ENCODE data around the gene SEC22A. TPM values are rescaled to one million over a fixed set of nuclear protein-coding genes. Genes with fewer than 3 reads are reported as not detected.
A peak's percentile ranks its signal among the peaks of the same experiment; 100 is the strongest.

Gene SEC22A
- total and polyA plus RNA-seq, 2 of the 8 experiments (the other 6 are each of a cell fraction or from before 2014, with no cell fraction given), result 10.6 to 17.1 TPM

DNA sequence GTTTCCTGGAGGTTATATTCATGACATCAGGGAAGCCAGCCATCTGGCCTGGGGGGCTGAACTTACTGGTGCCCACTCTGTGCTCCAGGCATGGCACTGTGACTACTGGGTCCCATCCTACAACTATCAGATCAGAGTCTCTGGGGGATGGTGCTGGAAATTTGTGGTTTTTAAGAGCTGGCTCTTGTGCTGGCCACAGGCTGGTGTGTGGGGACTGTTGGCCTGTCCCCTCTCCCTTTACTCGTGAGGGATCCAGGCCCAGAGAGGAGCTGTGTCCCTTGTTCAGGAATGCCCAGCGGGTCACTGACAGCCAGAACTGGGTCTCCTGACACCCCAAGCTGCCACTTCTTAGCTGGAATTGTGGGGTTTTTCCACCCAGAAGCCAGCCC lies 44.5 kb upstream of the SEC22A start:
- no peak overlapping the region for H3K9ac ChIP-seq (replicated peaks in 1 of 4; ENCODE audit: extremely low read depth in 1 of 4, low read depth in 3 of 4, low read length in 3 of 4)
- H3K79me1 ChIP-seq (ENCODE audit: low read depth, low read length), result no peaks in the 10 kb centered on the region
- H2BK12ac ChIP-seq (ENCODE audit: low read depth, low read length), result no peak overlapping the region
- FAIRE-seq, result no peak
- no peaks in the 10 kb centered on the region for H3K9me3 ChIP-seq (ENCODE audit: insufficient read depth in 2 of 2, low read depth in 1 of 2, low read length in 1 of 2)
- no peak overlapping the region for H3K27ac ChIP-seq (ENCODE audit: low read depth, low read length)
- H3K23me2 ChIP-seq (ENCODE audit: low read depth, low read length), result no peaks in the 10 kb centered on the region
- H2BK20ac ChIP-seq (ENCODE audit: low read length), result no peak overlapping the region
- no peaks in the 10 kb centered on the region for H3K79me2 ChIP-seq (ENCODE audit: control insufficient read depth in 1 of 2, insufficient read depth in 2 of 2, low read length in 2 of 2)
- H3K4me3 ChIP-seq (ENCODE audit: extremely low read depth in 1 of 4, insufficient read depth in 2 of 4, low read depth in 3 of 4, low read length in 4 of 4), result no peak overlapping the region
- no peak overlapping the region for H3K56ac ChIP-seq (replicated peaks; ENCODE audit: insufficient read length, low read depth, low read length)
- H2BK120ac ChIP-seq (replicated peaks; ENCODE audit: low read depth, low read length), result no peak overlapping the region
- no peaks in the 10 kb centered on the region for H4K20me1 ChIP-seq (replicated peaks in 1 of 2; ENCODE audit: control insufficient read depth in 1 of 2, insufficient read depth in 2 of 2, low read length in 2 of 2)
- no peak overlapping the region for H3K4ac ChIP-seq (replicated peaks; ENCODE audit: insufficient read length, low read depth, low read length)
- no peak overlapping the region for H2BK5ac ChIP-seq (ENCODE audit: low read depth, low read length)
- no peak overlapping the region for H4K5ac ChIP-seq (ENCODE audit: insufficient read length, low read depth, low read length)
- no peak overlapping the region for H3K4me2 ChIP-seq (ENCODE audit: insufficient read depth in 1 of 2, low read depth in 2 of 2, low read length in 2 of 2)
- 76% methylated on average over 2 of the region's 2 CpGs; no CpG with 5 or more reads in 1 of the 2 experiments for WGBS, 2 experiments (ENCODE audit: extremely low coverage in 1 of 2, insufficient coverage in 1 of 2, insufficient read length in 1 of 2, insufficient replicate concordance in 2 of 2, low coverage in 1 of 2, low lambda C conversion rate in 2 of 2, missing lambda C conversion rate in 1 of 2)
- H3K23ac ChIP-seq (ENCODE audit: insufficient read length), result no peak overlapping the region
- no peak overlapping the region for H2AFZ ChIP-seq (ENCODE audit: low read length)
- H3K18ac ChIP-seq (ENCODE audit: extremely low read depth, low read length), result no peak overlapping the region
- no peaks in the 10 kb centered on the region for H3K27me3 ChIP-seq (replicated peaks in 1 of 4; ENCODE audit: control insufficient read depth in 3 of 4, extremely low read depth in 1 of 4, insufficient read depth in 3 of 4, low read length in 3 of 4)
- H2BK15ac ChIP-seq (ENCODE audit: low read length), result no peak overlapping the region
- peaks cover 0 to 8% (median 6%) of the 10 kb centered on the region in 4 experiments; a peak in 6 of 8 replicates for H3K36me3 ChIP-seq (ENCODE audit: control insufficient read depth in 2 of 4, insufficient read depth in 4 of 4, low read length in 3 of 4)
- CTCF ChIA-PET (ENCODE audit: partially characterized antibody), result interaction anchor here (0.6 to 5.5 kb wide), 8 partner anchors 16 to 215 kb away, joined by 3 to 27 read pairs (median 4); no protein-coding TSS in a partner anchor
- H4K91ac ChIP-seq (replicated peaks; ENCODE audit: insufficient read length, low read length), result no peak overlapping the region
- no peak overlapping the region for H3K14ac ChIP-seq (ENCODE audit: insufficient read length)
- no peaks in the 10 kb centered on the region for H3K4me1 ChIP-seq (replicated peaks in 1 of 4; ENCODE audit: control insufficient read depth in 3 of 4, insufficient read depth in 4 of 4, low read length in 3 of 4)
- H4K8ac ChIP-seq (ENCODE audit: extremely low read depth, insufficient read depth, low read length), result no peak overlapping the region
- peak in 1 of 2 experiments; percentile 22 for DNase-seq (ENCODE audit: low read depth in 1 of 2, low spot score in 2 of 2)
- POLR2A ChIA-PET (ENCODE audit: partially characterized antibody), result interaction anchor here (1.3 kb wide), 1 partner anchor 13 kb away, joined by 3 read pairs; no protein-coding TSS in a partner anchor
- no peak overlapping the region for H2AK5ac ChIP-seq (ENCODE audit: low read depth, low read length)
- TF ChIP-seq USF2 (IDR thresholded peaks at IDR 0.05; ENCODE audit: low read length), result no peak
- TF ChIP-seq CREB1 (IDR thresholded peaks at IDR 0.05), result no peak
- no peak for TF ChIP-seq NANOG (IDR thresholded peaks at IDR 0.05; ENCODE audit: insufficient read depth, low read depth, low read length, poor library complexity, severe bottlenecking)
- no peak for TF ChIP-seq TAF1 (IDR thresholded peaks at IDR 0.05; ENCODE audit: low read depth, low read length)
- TF ChIP-seq CBX8 (IDR thresholded peaks at IDR 0.05; ENCODE audit: borderline replicate concordance, low read depth, low read length), result no peak
- TF ChIP-seq SIRT6 (IDR thresholded peaks at IDR 0.05; ENCODE audit: low read length), result no peak
- TF ChIP-seq MAFK (IDR thresholded peaks at IDR 0.05; ENCODE audit: low read depth, low read length), result no peak
- TF ChIP-seq BCL11A (IDR thresholded peaks at IDR 0.05; ENCODE audit: low read depth in 2 of 2, low read length in 2 of 2), result no peak
- no peak for TF ChIP-seq CBX5 (IDR thresholded peaks at IDR 0.05; ENCODE audit: low read depth, low read length)
- TF ChIP-seq HDAC6 (IDR thresholded peaks at IDR 0.05; ENCODE audit: low read depth, low read length), result no peak
- no peak for TF ChIP-seq FOSL1 (IDR thresholded peaks at IDR 0.05; ENCODE audit: insufficient read depth, low read depth, low read length)
- no peak for TF ChIP-seq SRF (IDR thresholded peaks at IDR 0.05; ENCODE audit: low read depth, low read length)
- TF ChIP-seq JUN (IDR thresholded peaks at IDR 0.05; ENCODE audit: low read depth, low read length), result no peak
- no peak for TF ChIP-seq TEAD4 (IDR thresholded peaks at IDR 0.05; ENCODE audit: low read depth, low read length)
